GM04503 (cell line): ENCODE data around the gene CLCN6.

Experiments used
- DNase-seq: peaks from one replicate; pipeline ENCODE4 v3.0.0-alpha.2; 2012; ENCODE audit warnings: low read depth

Gene CLCN6

GRCh38 chr1:11828511-11828910 lies 22.5 kb downstream of the CLCN6 start:
- DNase-seq, result no peak

- no peak for DNase-seq
Observed at GRCh38 chr1:11831945-11832725, 26.1 kb downstream of the CLCN6 start.

- no peak for DNase-seq
Observed at GRCh38 chr1:11833497-11833896, 27.5 kb downstream of the CLCN6 start.

- no peak for DNase-seq
Observed at GRCh38 chr1:11833900-11834299, 27.9 kb downstream of the CLCN6 start.

GRCh38 chr1:11835441-11836225 lies 29.6 kb downstream of the CLCN6 start:
- DNase-seq, result no peak

GRCh38 chr1:11836955-11837766 lies 31.2 kb downstream of the CLCN6 start:
- no peak for DNase-seq

GRCh38 chr1:11837767-11838348 lies 31.9 kb downstream of the CLCN6 start:
- no peak for DNase-seq

- no peak for DNase-seq
Observed at GRCh38 chr1:11838349-11839272, 32.6 kb downstream of the CLCN6 start.

GRCh38 chr1:11839727-11840705 lies 34.0 kb downstream of the CLCN6 start:
- no peak for DNase-seq

GRCh38 chr1:11841245-11842153 lies 35.5 kb downstream of the CLCN6 start:
- no peak for DNase-seq

- DNase-seq, result no peak
Observed at GRCh38 chr1:11842154-11843041, 36.4 kb downstream of the CLCN6 start.

GRCh38 chr1:11845641-11846335 lies 39.8 kb downstream of the CLCN6 start:
- no peak for DNase-seq

- no peak for DNase-seq
Observed at GRCh38 chr1:11847667-11848372, 41.8 kb downstream of the CLCN6 start, which contains the start of gene NPPA. NPPA (minus strand) TSS chr1:11847783; CDS start chr1:11847684, 99 bp downstream.

GRCh38 chr1:11848373-11848700 lies 42.3 kb downstream of the CLCN6 start:
- no peak for DNase-seq

- no peak for DNase-seq
Observed at GRCh38 chr1:11850156-11850555, 44.2 kb downstream of the CLCN6 start.

- DNase-seq, result no peak
Observed at GRCh38 chr1:11851180-11851579, 45.2 kb downstream of the CLCN6 start.
